Activated CD8-positive, alpha-beta T cell treated with anti-CD3 and anti-CD28 coated beads for 36 hours (primary cell): Measurements from ENCODE around the gene GARIN5A. TPM values are rescaled to one million over a fixed set of nuclear protein-coding genes. Genes with fewer than 3 reads are reported as not detected.

Experiments used
- ATAC-seq: fragments of 200-7000 bp; cut with Tn5 transposase; one replicate; pipeline ENCODE4 v1.10.0; 2021; ENCODE audit warnings: mild to moderate bottlenecking, moderate library complexity
- CTCF ChIA-PET: fragments of 350-600 bp; sonication (Branson Sonifier 250); formaldehyde crosslinking; loops from one replicate; lab custom pipeline; 2021; ENCODE audit warnings: antibody characterized with exemption; lab: Charles Lee
- POLR2A ChIA-PET: fragments of 350-600 bp; sonication (Branson Sonifier 250); formaldehyde crosslinking; loops from one replicate; lab custom pipeline; 2021; ENCODE audit warnings: antibody characterized with exemption; lab: Charles Lee
- DNase-seq: peaks from one replicate; pipeline ENCODE4 v3.0.0-alpha.2; 2020
- H3K27ac Mint-ChIP-seq: one replicate; pipeline ENCODE4 v1.8.0; 2021; ENCODE audit warnings: mild to moderate bottlenecking, mixed read lengths
- H3K27me3 Mint-ChIP-seq: one replicate; pipeline ENCODE4 v1.8.0; 2021; ENCODE audit warnings: mixed read lengths
- H3K36me3 Mint-ChIP-seq: one replicate; pipeline ENCODE4 v1.8.0; 2021; ENCODE audit warnings: low read depth, mixed read lengths
- H3K4me1 Mint-ChIP-seq: one replicate; pipeline ENCODE4 v1.8.0; 2021; ENCODE audit warnings: low read depth, mixed read lengths
- H3K4me3 Mint-ChIP-seq: one replicate; pipeline ENCODE4 v1.8.0; 2021; ENCODE audit warnings: mild to moderate bottlenecking, moderate library complexity, mixed read lengths
- H3K9me3 Mint-ChIP-seq: one replicate; pipeline ENCODE4 v1.8.0; 2021; ENCODE audit warnings: mixed read lengths
- intact Hi-C: fragments of 100-400 bp; cut with micrococcal nuclease; formaldehyde crosslinking; loops from one replicate; pipeline ENCODE4 v1.10.0; 2022
- total RNA-seq, 2 experiments: library from RNA; stranded (reverse); gene quantifications; one replicate each; pipeline ENCODE4 v1.2.3, GENCODE V29; 2021
- TF ChIP-seq, protein P1 (sequence below): fragments of 200-600 bp; IDR thresholded peaks from one replicate; pipeline ENCODE4 v1.8.0; 2022; ENCODE audit warnings: antibody characterized with exemption, mild to moderate bottlenecking

GARIN5A gene
- total RNA-seq, 2 experiments from 2014 or later = 0.36 to 1.5 TPM

DNA sequence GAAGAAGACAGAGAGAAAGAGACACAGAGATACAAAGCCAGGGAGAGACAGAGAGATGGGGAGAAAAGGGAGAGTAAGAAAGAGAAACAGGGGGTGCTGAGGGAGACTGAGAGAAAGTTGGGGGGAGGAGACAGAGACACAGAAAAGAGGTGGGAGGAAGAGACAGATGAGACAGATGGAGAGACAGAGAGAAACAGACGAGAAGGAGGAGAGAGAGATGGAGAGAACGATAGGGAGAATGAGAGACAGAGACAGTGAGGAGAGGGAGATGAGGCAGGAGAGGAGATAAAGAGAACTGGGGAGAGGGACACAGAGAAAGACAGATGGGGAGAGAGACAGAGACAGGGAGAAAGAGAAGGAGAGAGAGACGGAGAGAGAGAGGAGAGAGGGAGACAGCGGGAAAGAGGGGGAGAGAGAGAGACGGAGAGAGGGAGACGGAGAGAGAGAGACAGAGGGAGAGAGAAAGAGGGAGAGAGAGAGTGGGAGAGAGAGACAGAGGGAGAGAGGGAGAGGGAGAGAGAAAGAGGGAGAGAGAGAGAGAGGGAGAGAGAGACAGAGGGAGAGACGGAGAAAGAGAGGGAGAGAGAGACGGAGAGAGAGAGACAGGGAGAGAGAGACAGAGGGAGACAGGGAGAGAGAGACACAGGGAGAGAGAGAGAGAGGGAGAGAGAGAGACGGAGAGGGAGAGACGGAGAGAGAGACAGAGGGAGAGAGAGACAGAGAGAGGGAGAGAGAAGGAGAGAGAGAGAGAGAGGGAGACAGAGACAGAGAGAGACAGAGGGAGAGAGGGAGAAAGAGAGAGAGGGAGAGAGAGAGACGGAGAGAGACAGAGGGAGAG, 21.8 kb upstream of the GARIN5A start:
- H3K27me3 Mint-ChIP-seq = no peaks in the 10 kb centered on the region
- TF ChIP-seq, protein P1, sequence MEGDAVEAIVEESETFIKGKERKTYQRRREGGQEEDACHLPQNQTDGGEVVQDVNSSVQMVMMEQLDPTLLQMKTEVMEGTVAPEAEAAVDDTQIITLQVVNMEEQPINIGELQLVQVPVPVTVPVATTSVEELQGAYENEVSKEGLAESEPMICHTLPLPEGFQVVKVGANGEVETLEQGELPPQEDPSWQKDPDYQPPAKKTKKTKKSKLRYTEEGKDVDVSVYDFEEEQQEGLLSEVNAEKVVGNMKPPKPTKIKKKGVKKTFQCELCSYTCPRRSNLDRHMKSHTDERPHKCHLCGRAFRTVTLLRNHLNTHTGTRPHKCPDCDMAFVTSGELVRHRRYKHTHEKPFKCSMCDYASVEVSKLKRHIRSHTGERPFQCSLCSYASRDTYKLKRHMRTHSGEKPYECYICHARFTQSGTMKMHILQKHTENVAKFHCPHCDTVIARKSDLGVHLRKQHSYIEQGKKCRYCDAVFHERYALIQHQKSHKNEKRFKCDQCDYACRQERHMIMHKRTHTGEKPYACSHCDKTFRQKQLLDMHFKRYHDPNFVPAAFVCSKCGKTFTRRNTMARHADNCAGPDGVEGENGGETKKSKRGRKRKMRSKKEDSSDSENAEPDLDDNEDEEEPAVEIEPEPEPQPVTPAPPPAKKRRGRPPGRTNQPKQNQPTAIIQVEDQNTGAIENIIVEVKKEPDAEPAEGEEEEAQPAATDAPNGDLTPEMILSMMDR = no peak
- H3K9me3 Mint-ChIP-seq = no peaks in the 10 kb centered on the region
- H3K4me1 Mint-ChIP-seq = no peaks in the 10 kb centered on the region
- intact Hi-C loops = no loop called here
- no peaks in the 10 kb centered on the region for H3K36me3 Mint-ChIP-seq
- DNase-seq (no peak), ATAC-seq (no peak)
- ChIA-PET POLR2A (no interaction called here), CTCF (no interaction called here)
- no peak overlapping the region for H3K27ac Mint-ChIP-seq
- H3K4me3 Mint-ChIP-seq = no peak overlapping the region

DNA sequence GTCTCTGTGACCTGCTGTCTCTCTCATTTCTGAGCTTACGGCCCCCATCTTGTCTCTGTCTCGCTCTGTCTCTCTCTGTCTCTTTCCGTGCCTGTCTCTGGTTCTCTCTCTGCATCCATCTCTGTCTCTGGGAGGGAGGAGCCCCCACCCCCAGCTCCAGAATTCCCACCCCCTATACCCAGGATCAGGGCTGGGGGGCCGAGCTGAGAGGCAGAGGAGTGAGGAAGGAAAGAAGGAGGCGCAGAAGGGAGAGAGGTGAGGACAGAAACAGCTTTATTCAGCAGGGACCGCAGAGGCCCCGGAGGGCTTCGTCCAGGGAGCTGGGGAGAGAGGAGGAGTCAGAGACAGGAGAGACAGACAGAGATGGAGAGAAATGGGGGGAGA, 20.4 kb upstream of the GARIN5A start:
- H3K4me3 Mint-ChIP-seq = no peak overlapping the region
- no peak for ATAC-seq

DNA sequence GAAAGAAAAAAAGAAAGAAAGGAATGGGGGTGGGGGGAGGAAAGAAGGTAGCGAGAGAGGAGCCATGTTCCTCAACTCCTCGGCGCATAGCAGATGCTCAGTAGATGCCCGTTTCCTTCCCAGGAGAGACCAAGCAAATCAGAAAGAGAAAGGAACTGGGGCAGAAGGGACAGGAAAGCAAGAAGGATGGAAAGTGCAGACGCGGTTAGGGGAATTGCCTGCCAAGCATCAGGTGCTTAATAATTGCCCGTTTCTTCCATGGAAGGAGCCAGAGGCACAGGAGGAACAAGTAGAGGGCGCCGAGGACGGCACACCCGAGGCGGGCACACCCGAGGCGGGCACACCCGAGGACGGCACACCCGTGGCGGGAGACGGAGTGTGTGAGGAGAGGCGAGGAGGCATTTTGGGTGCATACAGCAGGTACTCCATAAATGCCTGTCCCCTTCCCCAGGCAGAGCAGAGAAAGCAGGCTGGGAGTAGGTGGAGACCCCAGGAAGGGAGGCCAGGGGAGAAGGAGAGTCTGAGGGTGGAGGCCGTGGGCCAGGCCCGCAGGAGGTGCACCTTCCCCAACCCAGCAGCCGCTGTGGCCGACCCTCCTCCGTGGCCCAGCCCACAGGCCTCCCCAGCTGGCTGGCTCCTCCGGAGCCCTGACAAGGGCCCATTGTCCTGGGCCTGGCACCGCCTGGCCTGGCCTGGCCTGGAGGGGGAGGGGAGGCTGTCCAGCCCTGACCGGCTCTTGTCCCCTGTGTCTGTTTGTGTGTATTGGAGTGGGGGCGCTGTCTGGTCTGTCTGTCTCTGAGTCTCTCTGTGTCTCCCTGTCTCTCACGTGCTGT, 19.8 kb upstream of the GARIN5A start:
- ChIA-PET CTCF (interaction anchor here (1.2 kb wide), 1 partner anchor 9 kb away, joined by 6 read pairs; no protein-coding TSS in a partner anchor), POLR2A (no interaction called here)
- Mint-ChIP-seq H3K27me3 (no peaks in the 10 kb centered on the region), H3K9me3 (no peaks in the 10 kb centered on the region), H3K27ac (no peak overlapping the region), H3K4me3 (no peak overlapping the region), H3K4me1 (peaks cover 11% of the 10 kb centered on the region), H3K36me3 (no peaks in the 10 kb centered on the region)
- TF ChIP-seq, protein P1 = no peak
- intact Hi-C loops = no loop called here
- no peak for DNase-seq
- ATAC-seq = no peak

More for the DNA sequence above, 20.4 kb upstream of the GARIN5A start:
- TF ChIP-seq, protein P1 = no peak
- Mint-ChIP-seq H3K27me3 (no peaks in the 10 kb centered on the region), H3K4me1 (peaks cover 5% of the 10 kb centered on the region), H3K27ac (no peak overlapping the region), H3K9me3 (no peaks in the 10 kb centered on the region), H3K36me3 (no peaks in the 10 kb centered on the region)
- intact Hi-C loops = no loop called here
- no peak for DNase-seq
- POLR2A ChIA-PET = no interaction called here
- CTCF ChIA-PET = interaction anchor here (1.2 kb wide), 1 partner anchor 10 kb away, joined by 6 read pairs; no protein-coding TSS in a partner anchor

DNA sequence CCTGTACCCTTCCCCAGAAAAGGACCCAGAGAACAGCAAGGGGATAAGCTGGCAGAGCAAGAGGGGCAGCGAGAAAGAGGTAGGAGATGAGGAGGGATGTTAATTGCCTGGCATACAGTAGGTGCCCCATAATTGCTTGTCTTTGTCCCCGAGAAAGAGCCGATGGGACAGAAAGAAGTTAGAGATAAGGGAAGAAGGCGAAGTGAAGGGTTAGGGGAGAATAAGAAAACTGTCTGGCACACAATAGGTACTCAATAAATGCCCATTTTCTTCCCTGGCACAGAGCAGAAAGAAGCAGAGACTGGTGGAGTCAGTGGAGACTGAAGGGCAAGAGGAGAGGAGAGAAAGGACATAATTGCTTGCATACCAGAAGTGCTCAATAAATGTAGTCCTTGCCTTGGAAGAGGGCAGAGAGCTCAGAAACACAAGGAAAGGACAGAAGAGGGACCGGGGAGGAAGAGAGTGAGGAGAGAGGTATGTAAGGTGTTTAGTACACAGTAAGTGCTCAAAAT, 18.4 kb upstream of the GARIN5A start:
- H3K4me1 Mint-ChIP-seq = peaks cover 19% of the 10 kb centered on the region
- ATAC-seq = no peak
- ChIA-PET CTCF (interaction anchor here (1.3 kb wide), 1 partner anchor 61 kb away, joined by 3 read pairs; no protein-coding TSS in a partner anchor), POLR2A (no interaction called here)
- H3K9me3 Mint-ChIP-seq = no peaks in the 10 kb centered on the region
- no peak overlapping the region for H3K27ac Mint-ChIP-seq
- TF ChIP-seq, protein P1 = no peak
- no peaks in the 10 kb centered on the region for H3K27me3 Mint-ChIP-seq
- H3K4me3 Mint-ChIP-seq = no peak overlapping the region
- no peak for DNase-seq
- H3K36me3 Mint-ChIP-seq = no peaks in the 10 kb centered on the region
- intact Hi-C loops = no loop called here
